CD14-positive monocyte (primary cell): ENCODE data around the gene TBC1D10A. TPM values are rescaled to one million over a fixed set of nuclear protein-coding genes. Genes with fewer than 3 reads are reported as not detected.
A peak's percentile ranks its signal among the peaks of the same experiment; 100 is the strongest.

Source experiments
- DNase-seq, 3 donors: peaks; one replicate each; pipeline ENCODE4 v3.0.0-alpha.2; 2011 to 2022
- H2AFZ ChIP-seq: 2 replicates; pipeline ENCODE4 v1.6.0; 2012; ENCODE audit warnings: mild to moderate bottlenecking, low read depth, low read length, inconsistent platforms; ENCODE audit not compliant: insufficient read depth, poor library complexity, severe bottlenecking
- H3K27ac ChIP-seq, 2 donors: 1 replicate in 1 of 2; 2 replicates in 1 of 2; pipeline ENCODE4 v1.5.1; 2012 to 2013; ENCODE audit warnings: low read length in 2 of 2, control low read depth in 1 of 2, inconsistent platforms in 1 of 2, low read depth in 1 of 2, mild to moderate bottlenecking in 1 of 2
- H3K27me3 ChIP-seq, 2 donors: one replicate each; pipeline versions ENCODE4 v1.6.0 to v1.6.1; 2011 to 2013; ENCODE audit warnings: low read length in 2 of 2; ENCODE audit not compliant: control insufficient read depth in 2 of 2, insufficient read depth in 2 of 2
- H3K36me3 ChIP-seq, 2 donors: replicated peaks in 1 of 2; 1 replicate in 1 of 2; 2 replicates in 1 of 2; pipeline versions ENCODE4 v1.5.1 to v1.6.1; 2012 to 2013; ENCODE audit warnings: low read length in 2 of 2, control low read depth in 1 of 2, inconsistent platforms in 1 of 2, mild to moderate bottlenecking in 1 of 2; ENCODE audit not compliant: insufficient read depth in 2 of 2, control insufficient read depth in 1 of 2
- H3K4me1 ChIP-seq, 2 donors: 1 replicate in 1 of 2; 2 replicates in 1 of 2; pipeline versions ENCODE4 v1.5.1 to v1.6.1; 2012 to 2013; ENCODE audit warnings: low read length in 2 of 2, control low read depth in 1 of 2, inconsistent platforms in 1 of 2, mild to moderate bottlenecking in 1 of 2, moderate library complexity in 1 of 2; ENCODE audit not compliant: insufficient read depth in 2 of 2, control insufficient read depth in 1 of 2
- H3K4me2 ChIP-seq: replicated peaks from 2 replicates; pipeline ENCODE3; 2012; ENCODE audit warnings: low read length, moderate library complexity, mild to moderate bottlenecking; ENCODE audit not compliant: poor library complexity, severe bottlenecking; ENCODE audit errors: extremely low read depth
- H3K4me3 ChIP-seq, 3 experiments: fragments of 200-600 bp in 1 of 3; sonication (generic) in 1 of 3; replicated peaks in 1 of 3; 1 replicate in 2 of 3; 2 replicates in 1 of 3; pipeline ENCODE4 v1.5.1; 2011 to 2013; ENCODE audit warnings: low read length in 3 of 3, mild to moderate bottlenecking in 3 of 3, control low read depth in 2 of 3, low read depth in 2 of 3, inconsistent platforms in 1 of 3, moderate library complexity in 1 of 3
- H3K79me2 ChIP-seq: 2 replicates; pipeline ENCODE4 v1.6.0; 2012; ENCODE audit warnings: mild to moderate bottlenecking, control low read depth, inconsistent platforms, low read length, moderate library complexity; ENCODE audit not compliant: insufficient read depth
- H3K9ac ChIP-seq: 2 replicates; pipeline ENCODE4 v1.6.0; 2017; ENCODE audit warnings: low read length, mild to moderate bottlenecking; ENCODE audit not compliant: insufficient read depth, poor library complexity, severe bottlenecking
- H3K9me3 ChIP-seq, 2 donors: replicated peaks in 1 of 2; 1 replicate in 1 of 2; 2 replicates in 1 of 2; pipeline versions ENCODE4 v1.5.1 to v1.6.1; 2012 to 2013; ENCODE audit warnings: low read length in 2 of 2, control low read depth in 1 of 2; ENCODE audit not compliant: control insufficient read depth in 1 of 2, insufficient read depth in 1 of 2
- H4K20me1 ChIP-seq: 2 replicates; pipeline ENCODE4 v1.6.0; 2012; ENCODE audit warnings: mild to moderate bottlenecking, low read length, control low read depth, moderate library complexity; ENCODE audit not compliant: insufficient read depth
- H3K27ac Mint-ChIP-seq, 7 donors: one replicate each; pipeline ENCODE4 v1.8.0; 2020; ENCODE audit warnings: mild to moderate bottlenecking in 7 of 7, mixed read lengths in 7 of 7, moderate library complexity in 6 of 7, inconsistent platforms in 2 of 7
- H3K27me3 Mint-ChIP-seq, 3 donors: one replicate each; pipeline ENCODE4 v1.8.0; 2021 to 2022; ENCODE audit warnings: low read depth in 3 of 3, mild to moderate bottlenecking in 3 of 3, mixed read lengths in 3 of 3, moderate library complexity in 3 of 3, inconsistent platforms in 1 of 3
- H3K36me3 Mint-ChIP-seq, 2 donors: one replicate each; pipeline ENCODE4 v1.8.0; 2020; ENCODE audit warnings: mixed read lengths in 2 of 2, inconsistent platforms in 1 of 2, mild to moderate bottlenecking in 1 of 2
- H3K4me1 Mint-ChIP-seq: one replicate; pipeline ENCODE4 v1.8.0; 2020; ENCODE audit warnings: mild to moderate bottlenecking, mixed read lengths
- H3K4me3 Mint-ChIP-seq, 2 donors: one replicate each; pipeline ENCODE4 v1.8.0; 2020; ENCODE audit warnings: mild to moderate bottlenecking in 2 of 2, mixed read lengths in 2 of 2, moderate library complexity in 1 of 2
- H3K9me3 Mint-ChIP-seq, 7 donors: one replicate each; pipeline ENCODE4 v1.8.0; 2020 to 2022; ENCODE audit warnings: mixed read lengths in 7 of 7, mild to moderate bottlenecking in 6 of 7, moderate library complexity in 6 of 7, inconsistent platforms in 2 of 7
- CTCF ChIP-seq: fragments of 200-600 bp; IDR thresholded peaks from one replicate; pipeline ENCODE4 v1.8.0; 2022; ENCODE audit warnings: antibody characterized with exemption, mild to moderate bottlenecking
- WGBS: methylation state at CpG from one replicate; pipeline ENCODE4 v1.1.5; 2013; ENCODE audit warnings: missing lambda C conversion rate; ENCODE audit not compliant: insufficient coverage; 5-methylcytosine and 5-hydroxymethylcytosine counted together
- intact Hi-C, 2 donors: fragments of 100-400 bp; cut with micrococcal nuclease; formaldehyde crosslinking; loops; one replicate each; pipeline versions ENCODE4 v1.15.0 to v1.15.1; 2023
- polyA plus RNA-seq, 3 donors: library from polyadenylated mRNA; depleted of rRNA in 1 of 3; unstranded in 2 of 3; stranded (reverse) in 1 of 3; fragments of 300-500 nt in 2 of 3; fragments of >200 nt in 1 of 3; fragmentation: Illumina TruSeq in 2 of 3; gene quantifications; 1 replicate in 2 of 3; 2 replicates in 1 of 3; pipeline ENCODE4 v1.2.3, GENCODE V29; 2012 to 2021

TBC1D10A gene
- polyA plus RNA-seq, 3 donors, result 13.4 to 38.3 (median 21.8) TPM

GRCh38 chr22:30262112-30262511 is 64.6 kb downstream of the TBC1D10A start:
- Mint-ChIP-seq H3K4me3 (peak overlapping the region in 1 of 2 donors; percentile 94), H3K27ac (peak overlapping the region in 6 of 7 donors; percentile 79 to 99 (median 90)), H3K4me1 (peaks cover 69% of the 10 kb centered on the region), H3K9me3 (peaks cover 0 to 1% (median 0%) of the 10 kb centered on the region in 7 donors), H3K27me3 (peaks cover 11 to 19% (median 12%) of the 10 kb centered on the region in 3 donors), H3K36me3 (peaks cover 9 to 17% of the 10 kb centered on the region in 2 donors)
- H2AFZ ChIP-seq, result no peak overlapping the region
- 92% methylated on average over 4 of the region's 4 CpGs for WGBS
- H3K4me2 ChIP-seq, result peak overlapping the region; percentile 26
- no peak for TF ChIP-seq CTCF
- H3K9ac ChIP-seq, result no peak overlapping the region
- H3K9me3 ChIP-seq, result no peaks in the 10 kb centered on the region
- intact Hi-C loops, result loop anchor here (2.0 kb wide), 2 partner anchors 25 to 65 kb away; no protein-coding TSS in a partner anchor
- H3K4me1 ChIP-seq, result peaks cover 67 to 73% of the 10 kb centered on the region in 2 donors
- no peaks in the 10 kb centered on the region for H3K79me2 ChIP-seq
- peak overlapping the region in 1 of 3 experiments; percentile 30 for H3K4me3 ChIP-seq
- no peaks in the 10 kb centered on the region for H3K27me3 ChIP-seq
- H4K20me1 ChIP-seq, result no peaks in the 10 kb centered on the region
- no peaks in the 10 kb centered on the region for H3K36me3 ChIP-seq
- H3K27ac ChIP-seq, result no peak overlapping the region
- DNase-seq, result no peak

- Mint-ChIP-seq H3K4me1 (peaks cover 72% of the 10 kb centered on the region), H3K36me3 (peaks cover 9 to 17% of the 10 kb centered on the region in 2 donors), H3K4me3 (peak overlapping the region; percentile 3 to 26), H3K27ac (peak overlapping the region; percentile 3 to 99 (median 91)), H3K27me3 (peaks cover 12 to 19% (median 12%) of the 10 kb centered on the region in 3 donors), H3K9me3 (no peaks in the 10 kb centered on the region)
- peak; percentile 89 to 92 (median 90) for DNase-seq
- peak overlapping the region in 1 of 2 donors; percentile 50 for H3K27ac ChIP-seq
- H3K4me3 ChIP-seq, result no peak overlapping the region
- peaks cover 60 to 66% of the 10 kb centered on the region in 2 donors for H3K4me1 ChIP-seq
- H3K36me3 ChIP-seq, result no peaks in the 10 kb centered on the region
- H2AFZ ChIP-seq, result no peak overlapping the region
- H3K9me3 ChIP-seq, result no peaks in the 10 kb centered on the region
- 18% methylated on average over 7 of the region's 8 CpGs for WGBS
- TF ChIP-seq CTCF, result no peak
- no peaks in the 10 kb centered on the region for H4K20me1 ChIP-seq
- no peaks in the 10 kb centered on the region for H3K79me2 ChIP-seq
- no peak overlapping the region for H3K4me2 ChIP-seq
- no peak overlapping the region for H3K9ac ChIP-seq
- intact Hi-C loops, result loop anchor here in 1 of 2 donors (2.0 kb wide), 1 partner anchor 48 kb away; no protein-coding TSS in a partner anchor
- no peaks in the 10 kb centered on the region for H3K27me3 ChIP-seq
Observed at GRCh38 chr22:30261134-30261533, 65.6 kb downstream of the TBC1D10A start.
